Islet of Langerhans (tissue), 1 donor: Measurements from ENCODE around the gene PYROXD2.

Experiments
- FAIRE-seq: peaks from one replicate; lab custom pipeline; 2011; peaks lifted over from hg19 to GRCh38; lab: Jason Lieb, UNC

The PYROXD2 gene

GRCh38 chr10:98414932-98415730 lies at the start of gene PYROXD2:
PYROXD2 (minus strand) TSS chr10:98415182; CDS start chr10:98415135, 47 bp downstream.
- FAIRE-seq, result no peak

GRCh38 chr10:98463976-98464754 lies 49.2 kb upstream of the PYROXD2 start:
- FAIRE-seq, result no peak

GRCh38 chr10:98463016-98463415 lies 48.0 kb upstream of the PYROXD2 start:
- FAIRE-seq, result no peak

GRCh38 chr10:98461500-98461842 lies 46.5 kb upstream of the PYROXD2 start:
- FAIRE-seq, result no peak

- peak; percentile 100 for FAIRE-seq
These were observed 46.0 kb upstream of the PYROXD2 start for GRCh38 chr10:98460837-98461499.

GRCh38 chr10:98458809-98459784 lies 44.1 kb upstream of the PYROXD2 start:
- no peak for FAIRE-seq

- FAIRE-seq, result no peak
These were observed 42.7 kb upstream of the PYROXD2 start for GRCh38 chr10:98457721-98458120.

GRCh38 chr10:98456686-98457482 lies 41.9 kb upstream of the PYROXD2 start:
- FAIRE-seq, result no peak

- no peak for FAIRE-seq
These were observed 41.1 kb upstream of the PYROXD2 start for GRCh38 chr10:98456043-98456570.

- FAIRE-seq, result no peak
These were observed 38.7 kb upstream of the PYROXD2 start for GRCh38 chr10:98453729-98454128.

GRCh38 chr10:98450618-98451017 lies 35.6 kb upstream of the PYROXD2 start:
- peak; percentile 13 for FAIRE-seq

GRCh38 chr10:98449287-98449686 lies 34.3 kb upstream of the PYROXD2 start:
- FAIRE-seq, result no peak

- FAIRE-seq, result no peak
These were observed 31.8 kb upstream of the PYROXD2 start, which contains the start of gene HPS1 for GRCh38 chr10:98446661-98447221. HPS1 (minus strand) TSS chr10:98446935; CDS start chr10:98443240, 3,695 bp downstream.

- no peak for FAIRE-seq
These were observed 31.2 kb upstream of the PYROXD2 start for GRCh38 chr10:98446151-98446660.

GRCh38 chr10:98445200-98445812 lies 30.3 kb upstream of the PYROXD2 start:
- no peak for FAIRE-seq

GRCh38 chr10:98444314-98445006 lies 29.5 kb upstream of the PYROXD2 start:
- FAIRE-seq, result no peak

- FAIRE-seq, result no peak
These were observed 23.7 kb upstream of the PYROXD2 start for GRCh38 chr10:98438715-98439114.

- no peak for FAIRE-seq
These were observed 21.7 kb upstream of the PYROXD2 start for GRCh38 chr10:98436704-98437103.

GRCh38 chr10:98435178-98435577 lies 20.2 kb upstream of the PYROXD2 start:
- FAIRE-seq, result no peak
